ENCODE results near the gene FAM200B. TPM values are rescaled to one million over a fixed set of nuclear protein-coding genes. Genes with fewer than 3 reads are reported as not detected.

The FAM200B gene
- total and polyA plus RNA-seq, 2 experiments from 2014 or later: 34.4 to 88.0 TPM

GRCh38 chr4:15694431-15694830 lies 12.8 kb downstream of the FAM200B start:
- DNase-seq (ENCODE audit: low spot score) (no peak), ATAC-seq (no peak)
- peaks cover 2% of the 10 kb centered on the region for H3K27me3 Mint-ChIP-seq (ENCODE audit: insufficient read depth, low read depth, poor library complexity)
- peaks cover 6% of the 10 kb centered on the region; the same call in 1 of the 2 replicates for H3K4me1 ChIP-seq (ENCODE audit: insufficient read depth)
- H3K36me3 Mint-ChIP-seq (ENCODE audit: low read depth): peaks cover 23% of the 10 kb centered on the region
- H3K27me3 ChIP-seq (ENCODE audit: insufficient read depth): no peaks in the 10 kb centered on the region
- 0 out of 2 replicates have a peak, but pooled peaks cover 3% of the 10 kb centered on the region for H3K9me2 ChIP-seq (ENCODE audit: insufficient read depth)
- H3K4me3 ChIP-seq: no peak overlapping the region
- TF ChIP-seq CREB1 (CRISPR knock-in tag; IDR thresholded peaks at IDR 0.05; ENCODE audit: low read depth) (no peak), POLR2AphosphoS5 (IDR thresholded peaks at IDR 0.05; ENCODE audit: low read depth) (no peak), ZNF114 (CRISPR knock-in tag; IDR thresholded peaks at IDR 0.05) (no peak), NANOG (IDR thresholded peaks at IDR 0.05; ENCODE audit: borderline replicate concordance) (no peak), ETS1 (IDR thresholded peaks at IDR 0.05) (no peak), ZNF462 (CRISPR knock-in tag; IDR thresholded peaks at IDR 0.05) (no peak), JUNB (IDR thresholded peaks at IDR 0.05; ENCODE audit: unreplicated experiment) (no peak), EZH2phosphoT487 (IDR thresholded peaks at IDR 0.05; ENCODE audit: unreplicated experiment) (no peak), REST (IDR thresholded peaks at IDR 0.05; ENCODE audit: unreplicated experiment) (no peak), STAT1 (IDR thresholded peaks at IDR 0.05; ENCODE audit: unreplicated experiment) (no peak), EZH2 (IDR thresholded peaks at IDR 0.05; ENCODE audit: low read depth, unreplicated experiment) (no peak), ZNF331 (CRISPR knock-in tag; IDR thresholded peaks at IDR 0.05; ENCODE audit: low read depth) (no peak), CTCF (conservative IDR thresholded peaks at IDR 0.05; ENCODE audit: low read depth in 2 of 2) (no peak)
- H3K36me3 ChIP-seq (ENCODE audit: insufficient read depth): no peaks in the 10 kb centered on the region
- no peaks in the 10 kb centered on the region for H3F3A ChIP-seq (replicated peaks; ENCODE audit: low read depth)
- H3K27ac Mint-ChIP-seq: no peak overlapping the region
- no peaks in the 10 kb centered on the region for H3K79me2 ChIP-seq (replicated peaks; ENCODE audit: insufficient read depth)
- peaks cover 29% of the 10 kb centered on the region for H3K4me1 Mint-ChIP-seq
- H3K4me2 ChIP-seq: no peak overlapping the region
- peaks cover 23% of the 10 kb centered on the region for H3K9me3 Mint-ChIP-seq
- no peak overlapping the region for H2AFZ ChIP-seq
- no peak overlapping the region for H3K4me3 Mint-ChIP-seq
- H3K27ac ChIP-seq (ENCODE audit: low read depth): no peak overlapping the region
- H4K20me1 ChIP-seq (replicated peaks; ENCODE audit: insufficient read depth): no peaks in the 10 kb centered on the region

Data from GM23338 (cell line).